H7 (cell line): Measurements from ENCODE around the gene GDPGP1. TPM values are rescaled to one million over a fixed set of nuclear protein-coding genes. Genes with fewer than 3 reads are reported as not detected.
"Not testable (repeated sequence)": the region's sequence is repeated elsewhere in the genome, so short reads cannot be mapped to it uniquely, and the experiment has no call there.

Experiments used
- DNase-seq: peaks from one replicate; pipeline ENCODE4 v3.0.0; 2012
- H3K27me3 ChIP-seq: 2 replicates; pipeline ENCODE4 v1.6.0; 2011; ENCODE audit warnings: mild to moderate bottlenecking, low read length; ENCODE audit not compliant: control insufficient read depth, insufficient read depth
- H3K36me3 ChIP-seq: replicated peaks from 2 replicates; pipeline ENCODE4 v1.5.1; 2011; ENCODE audit warnings: low read length; ENCODE audit not compliant: control insufficient read depth, insufficient read depth
- H3K4me3 ChIP-seq: 2 replicates; pipeline ENCODE4 v1.5.1; 2011; ENCODE audit warnings: low read depth, mild to moderate bottlenecking, control low read depth, low read length, moderate library complexity; ENCODE audit not compliant: insufficient read depth
- total RNA-seq: library from RNA; depleted of rRNA; stranded (reverse); fragments of >200 nt; shearing (Covaris generic); gene quantifications from 2 replicates; pipeline ENCODE4 v1.2.3, GENCODE V29; 2014

Gene GDPGP1
- total RNA-seq, 1 experiment from 2014 or later, result 5.8 TPM

DNA sequence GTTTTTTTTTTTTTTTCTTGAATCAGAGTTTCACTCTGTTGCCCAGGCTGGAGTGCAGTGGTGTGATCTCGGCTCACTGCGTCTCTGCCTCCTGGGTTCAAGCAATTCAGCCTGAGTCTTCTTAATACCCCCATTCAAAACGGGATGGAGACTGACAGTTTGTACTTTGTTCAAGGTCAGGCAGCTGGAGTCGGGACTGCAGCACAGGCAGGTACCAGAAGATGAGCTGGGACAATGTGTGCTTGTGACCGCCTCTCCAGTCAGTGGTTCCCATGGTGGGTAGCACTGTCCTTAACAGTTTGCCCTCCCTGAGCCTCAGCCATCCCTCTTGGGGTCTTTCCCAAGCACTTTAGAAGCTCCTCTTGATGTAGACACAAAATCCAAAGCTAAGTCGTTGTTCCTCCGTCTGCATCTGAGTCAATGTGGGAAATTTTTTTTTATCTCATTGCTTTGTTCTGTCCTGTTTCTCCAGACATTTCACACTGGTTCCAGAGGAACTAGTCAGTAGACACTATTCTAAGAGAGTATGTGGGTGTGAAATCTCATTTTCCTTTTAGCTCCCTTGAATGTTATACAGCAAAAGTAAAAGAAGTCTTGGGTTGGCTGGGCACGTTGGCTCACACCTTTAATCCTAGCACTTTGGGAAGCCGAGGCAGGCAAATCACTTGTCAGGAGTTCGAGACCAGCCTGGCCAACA, 10.1 kb downstream of the GDPGP1 start:
- Histone ChIP-seq H3K4me3 (no peak overlapping the region), H3K36me3 (no peaks in the 10 kb centered on the region), H3K27me3 (no peaks in the 10 kb centered on the region)
- DNase-seq, result no peak

DNA sequence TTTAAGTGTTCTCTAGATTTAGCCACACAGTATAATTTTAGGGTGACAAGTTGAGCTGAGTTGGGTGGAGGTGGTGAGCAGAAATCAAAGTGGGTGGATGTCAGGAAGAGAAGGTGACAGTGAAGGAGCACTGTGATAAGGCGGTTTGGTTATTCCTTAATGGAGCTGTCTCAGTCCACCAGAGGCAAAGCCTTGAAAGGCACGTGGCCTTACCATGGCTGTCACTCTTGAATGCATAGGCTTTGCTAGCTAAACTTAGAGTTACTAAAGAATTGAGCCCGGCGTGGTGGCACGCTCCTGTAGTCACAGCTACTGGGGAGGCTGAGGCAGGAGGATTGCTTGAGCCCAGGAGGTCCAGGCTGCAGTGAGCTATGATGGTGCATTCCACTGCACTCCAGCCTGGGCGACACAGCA, 14.8 kb downstream of the GDPGP1 start:
- Histone ChIP-seq H3K4me3 (no peak overlapping the region), H3K27me3 (peaks cover 4% of the 10 kb centered on the region; the same call in 1 of the 2 replicates), H3K36me3 (no peaks in the 10 kb centered on the region)
- DNase-seq, result no peak

DNA sequence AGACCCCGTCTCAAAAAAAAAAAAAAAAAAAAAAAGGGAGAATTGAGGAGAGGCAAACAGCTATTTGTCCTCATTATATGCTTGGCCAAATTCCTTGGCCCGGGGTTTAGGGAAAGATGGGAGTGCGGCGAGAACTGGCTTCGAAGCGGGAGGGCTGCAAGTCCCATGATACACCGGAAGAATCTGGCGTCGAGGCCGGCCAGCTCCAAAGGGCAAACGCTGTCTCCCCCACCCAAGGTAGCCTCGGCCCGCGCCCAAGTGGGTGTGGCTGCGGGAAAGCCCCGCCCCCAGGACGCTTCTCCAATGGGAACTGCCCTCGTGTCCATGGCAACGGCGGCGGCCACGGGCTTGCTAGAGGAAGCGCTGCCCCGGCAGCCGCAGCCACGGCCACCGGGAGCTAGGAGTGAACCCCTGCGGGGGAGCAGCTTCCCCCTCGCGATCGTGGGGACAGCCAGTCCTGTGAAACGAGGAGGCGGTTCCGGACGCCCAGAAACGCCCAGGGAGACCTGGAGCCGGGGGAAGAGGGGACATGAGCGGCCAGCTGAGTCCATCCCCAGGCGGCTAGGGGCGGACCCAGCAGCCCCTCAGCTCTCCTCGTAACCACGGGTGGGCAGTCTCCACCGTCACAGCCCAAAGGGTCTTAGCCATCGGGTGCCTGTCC, 15.3 kb downstream of the GDPGP1 start, which contains the start of gene TTLL13:
Gene TTLL13 (plus strand): TSS at position 354 of the 661 bp plus-strand sequence. CDS start 1,075 bp downstream, outside the sequence.
- H3K4me3 ChIP-seq, result peak within 1 kb of the TSS; percentile 48
- H3K36me3 ChIP-seq, result no peaks in the 10 kb centered on the region
- peaks cover 4% of the 10 kb centered on the region; the same call in 1 of the 2 replicates for H3K27me3 ChIP-seq
- DNase-seq, result peak; percentile 98

- no peak for DNase-seq
- H3K4me3 ChIP-seq, result no peak overlapping the region
- no peaks in the 10 kb centered on the region for H3K27me3 ChIP-seq
- H3K36me3 ChIP-seq, result no peaks in the 10 kb centered on the region
These were observed 23.8 kb downstream of the GDPGP1 start for GRCh38 chr15:90257776-90258175.

- Histone ChIP-seq H3K4me3 (no peak overlapping the region), H3K36me3 (no peaks in the 10 kb centered on the region), H3K27me3 (no peaks in the 10 kb centered on the region)
- DNase-seq, result no peak
These were observed 25.5 kb downstream of the GDPGP1 start for GRCh38 chr15:90259524-90259923.

DNA sequence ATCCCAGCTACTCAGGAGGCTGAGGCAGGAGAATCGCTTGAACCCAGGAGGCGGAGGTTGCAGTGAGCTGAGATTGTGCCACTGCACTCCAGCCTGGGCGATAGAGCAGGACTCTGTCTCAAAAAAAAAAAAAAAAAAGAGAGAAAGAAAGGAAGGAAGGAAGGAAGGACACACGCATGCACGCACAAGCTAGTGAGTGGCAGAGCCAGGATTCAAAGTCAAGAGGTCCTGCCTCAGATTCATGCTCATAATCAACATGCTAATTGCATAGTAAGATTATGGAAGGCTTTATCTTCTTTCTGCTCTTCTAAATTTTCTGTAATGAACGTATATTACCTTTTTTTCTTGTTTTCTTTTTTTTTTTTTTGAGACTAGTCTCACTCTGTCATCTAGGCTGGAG, 26.7 kb downstream of the GDPGP1 start:
- not testable (repeated sequence) for DNase-seq, H3K36me3 ChIP-seq, H3K27me3 ChIP-seq, H3K4me3 ChIP-seq

- Histone ChIP-seq H3K4me3 (no peak overlapping the region), H3K36me3 (no peaks in the 10 kb centered on the region), H3K27me3 (no peaks in the 10 kb centered on the region)
- no peak for DNase-seq
These were observed 27.8 kb downstream of the GDPGP1 start for GRCh38 chr15:90261811-90262210.

- no peaks in the 10 kb centered on the region for H3K27me3 ChIP-seq
- H3K4me3 ChIP-seq, result no peak overlapping the region
- peaks cover under 1% of the 10 kb centered on the region; the same call in 1 of the 2 replicates for H3K36me3 ChIP-seq
- no peak for DNase-seq
These were observed 28.4 kb downstream of the GDPGP1 start for GRCh38 chr15:90262426-90262825.

GRCh38 chr15:90264671-90265070, 30.7 kb downstream of the GDPGP1 start:
- Histone ChIP-seq H3K36me3 (peaks cover 5% of the 10 kb centered on the region), H3K4me3 (peak overlapping the region; percentile 87), H3K27me3 (no peaks in the 10 kb centered on the region)
- DNase-seq, result no peak

DNA sequence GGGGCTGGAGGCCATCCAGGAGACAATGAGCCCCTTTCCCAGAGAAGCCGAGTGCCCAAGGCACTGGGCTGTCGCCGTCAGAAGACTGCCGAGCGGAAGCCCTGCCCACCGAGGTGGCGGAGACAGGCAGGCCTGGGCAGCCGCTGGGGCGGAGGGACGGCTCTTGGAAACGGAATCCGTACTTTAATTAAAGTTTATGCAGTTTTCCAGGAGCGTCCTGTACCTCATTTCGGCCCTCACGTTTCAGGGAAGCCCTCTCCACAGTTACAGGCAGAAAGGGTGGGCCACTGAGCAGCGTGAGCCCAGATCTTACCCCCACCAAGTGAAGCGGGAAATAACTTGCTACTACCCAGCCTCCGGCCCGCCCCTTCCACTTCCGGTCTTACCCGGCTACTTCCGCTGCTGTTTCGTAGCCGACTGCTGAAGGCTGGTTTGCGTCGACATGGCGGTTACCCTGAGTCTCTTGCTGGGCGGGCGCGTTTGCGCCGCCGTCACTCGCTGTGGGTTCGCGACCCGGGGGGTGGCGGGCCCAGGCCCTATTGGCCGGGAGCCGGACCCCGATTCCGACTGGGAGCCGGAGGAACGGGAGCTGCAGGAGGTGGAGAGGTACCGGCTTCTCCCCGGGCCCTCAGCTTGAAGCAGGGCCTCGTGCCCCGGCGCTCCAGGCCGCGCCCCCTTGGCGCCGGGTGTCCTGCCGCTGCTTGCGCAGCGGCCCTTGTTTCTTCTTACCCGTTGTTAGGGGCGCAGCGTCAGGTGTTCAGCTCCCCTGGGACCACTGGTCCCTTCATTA, 31.5 kb downstream of the GDPGP1 start, which contains the start of gene NGRN:
Gene NGRN (plus strand): TSS at position 402 of the 790 bp plus-strand sequence. CDS start 41 bp downstream, at position 443.
- peaks cover 10% of the 10 kb centered on the region for H3K36me3 ChIP-seq
- peak; percentile 92 for DNase-seq
- H3K27me3 ChIP-seq, result no peaks in the 10 kb centered on the region
- peak within 1 kb of the TSS; percentile 87 for H3K4me3 ChIP-seq

DNA sequence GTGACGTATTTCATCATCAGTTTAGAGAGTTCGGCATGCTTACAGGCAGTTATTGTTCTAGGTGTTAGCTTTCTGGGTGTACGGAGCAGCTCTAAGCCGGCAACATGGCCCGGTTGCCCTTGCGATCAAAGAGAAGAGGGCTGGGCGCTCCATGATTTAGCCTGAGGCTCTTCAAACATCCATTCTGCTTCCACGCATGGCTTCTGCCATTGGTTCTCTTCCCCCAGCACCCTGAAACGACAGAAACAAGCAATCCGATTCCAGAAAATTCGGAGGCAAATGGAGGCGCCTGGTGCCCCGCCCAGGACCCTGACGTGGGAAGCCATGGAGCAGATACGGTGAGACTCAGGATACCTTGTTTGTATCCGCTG, 32.0 kb downstream of the GDPGP1 start:
- peaks cover 13% of the 10 kb centered on the region for H3K36me3 ChIP-seq
- DNase-seq, result peak; percentile 65
- H3K4me3 ChIP-seq, result peak overlapping the region; percentile 87
- H3K27me3 ChIP-seq, result no peaks in the 10 kb centered on the region

GRCh38 chr15:90266485-90266884, 32.5 kb downstream of the GDPGP1 start:
- no peaks in the 10 kb centered on the region for H3K27me3 ChIP-seq
- H3K4me3 ChIP-seq, result peak overlapping the region; percentile 87
- peaks cover 16% of the 10 kb centered on the region for H3K36me3 ChIP-seq
- no peak for DNase-seq

DNA sequence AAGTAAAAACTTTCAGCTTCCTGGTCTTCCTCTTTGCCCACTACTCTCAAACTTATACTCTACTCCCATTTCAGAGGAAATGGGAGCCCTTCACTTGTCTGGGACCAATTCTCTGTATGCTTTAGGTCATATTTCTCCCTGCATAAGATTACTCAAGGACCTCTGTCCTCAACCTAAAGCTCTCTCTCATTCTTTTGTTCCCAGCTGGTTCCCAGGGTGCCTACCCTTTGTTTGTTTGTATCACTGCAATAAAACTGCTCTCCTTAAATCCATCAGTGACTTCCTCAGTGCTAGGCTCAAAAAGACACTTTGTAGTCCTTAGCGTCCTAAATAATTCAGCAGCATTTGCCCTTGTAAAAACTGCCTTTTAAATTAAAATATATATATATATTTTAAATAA, 34.4 kb downstream of the GDPGP1 start:
- peak; percentile 38 for DNase-seq
- Histone ChIP-seq H3K27me3 (no peaks in the 10 kb centered on the region), H3K36me3 (peaks cover 25% of the 10 kb centered on the region), H3K4me3 (no peak overlapping the region)

- DNase-seq, result no peak
- peaks cover 25% of the 10 kb centered on the region for H3K36me3 ChIP-seq
These were observed 36.6 kb downstream of the GDPGP1 start for GRCh38 chr15:90270502-90271150.

More at GRCh38 chr15:90270502-90271150, 36.6 kb downstream of the GDPGP1 start:
- no peak overlapping the region for H3K4me3 ChIP-seq
- H3K27me3 ChIP-seq, result no peaks in the 10 kb centered on the region
